SH-SY5Y (cell line): ENCODE results near the gene CCDC86.

Experiments used
- GATA2 ChIP-seq: IDR thresholded peaks from 2 replicates; pipeline ENCODE4 v1.6.1; 2011; ENCODE audit warnings: mild to moderate bottlenecking, low read depth, low read length
- GATA3 ChIP-seq: IDR thresholded peaks from 2 replicates; pipeline ENCODE4 v1.6.1; 2011; ENCODE audit warnings: low read depth, mild to moderate bottlenecking, low read length, moderate library complexity

The CCDC86 gene

GRCh38 chr11:60844045-60844869 lies 2.3 kb downstream of the CCDC86 start:
- TF ChIP-seq GATA3, result no peak
- TF ChIP-seq GATA2, result no peak

- TF ChIP-seq GATA3 (no peak; the same call in 1 of the 2 replicates), GATA2 (peak; percentile 92)
Observed at GRCh38 chr11:60844870-60845221, 2.9 kb downstream of the CCDC86 start.

GRCh38 chr11:60845338-60845737 lies 3.4 kb downstream of the CCDC86 start:
- no peak for TF ChIP-seq GATA2
- TF ChIP-seq GATA3, result no peak

GRCh38 chr11:60847281-60847680 lies 5.4 kb downstream of the CCDC86 start:
- TF ChIP-seq GATA2, result no peak
- no peak for TF ChIP-seq GATA3

GRCh38 chr11:60847896-60848295 lies 6.0 kb downstream of the CCDC86 start:
- no peak for TF ChIP-seq GATA3
- TF ChIP-seq GATA2, result no peak

GRCh38 chr11:60848714-60849151 lies 6.8 kb downstream of the CCDC86 start:
- TF ChIP-seq GATA2 (no peak), GATA3 (no peak)

- no peak for TF ChIP-seq GATA3
- TF ChIP-seq GATA2, result no peak
Observed at GRCh38 chr11:60849641-60850520, 8.0 kb downstream of the CCDC86 start.

GRCh38 chr11:60851327-60852104 lies 9.6 kb downstream of the CCDC86 start:
- TF ChIP-seq GATA3 (no peak), GATA2 (no peak)

GRCh38 chr11:60852117-60852981 lies 10.4 kb downstream of the CCDC86 start:
- no peak for TF ChIP-seq GATA3
- TF ChIP-seq GATA2, result no peak

- no peak for TF ChIP-seq GATA3
- no peak for TF ChIP-seq GATA2
Observed at GRCh38 chr11:60852982-60853950, 11.4 kb downstream of the CCDC86 start.

GRCh38 chr11:60854140-60854846 lies 12.4 kb downstream of the CCDC86 start:
- TF ChIP-seq GATA3, result no peak
- no peak for TF ChIP-seq GATA2
